Activated naive CD8-positive, alpha-beta T cell (primary cell): ENCODE data around the gene HMX3.

Experiments
- H3K27ac Mint-ChIP-seq: one replicate; pipeline ENCODE4 v1.8.0; 2021; ENCODE audit warnings: mixed read lengths
- H3K27me3 Mint-ChIP-seq: one replicate; pipeline ENCODE4 v1.8.0; 2021; ENCODE audit warnings: mixed read lengths
- H3K36me3 Mint-ChIP-seq: one replicate; pipeline ENCODE4 v1.8.0; 2021; ENCODE audit warnings: mixed read lengths
- H3K4me1 Mint-ChIP-seq: one replicate; pipeline ENCODE4 v1.8.0; 2021; ENCODE audit warnings: low read depth, mixed read lengths
- H3K4me3 Mint-ChIP-seq: one replicate; pipeline ENCODE4 v1.8.0; 2021; ENCODE audit warnings: mild to moderate bottlenecking, mixed read lengths
- H3K9me3 Mint-ChIP-seq: one replicate; pipeline ENCODE4 v1.8.0; 2021; ENCODE audit warnings: low read depth, mixed read lengths

HMX3 gene

GRCh38 chr10:123141791-123142700, 6.3 kb downstream of the HMX3 start:
- Mint-ChIP-seq H3K36me3 (no peaks in the 10 kb centered on the region), H3K4me3 (no peak overlapping the region), H3K9me3 (no peaks in the 10 kb centered on the region), H3K27ac (no peak overlapping the region), H3K4me1 (peaks cover 63% of the 10 kb centered on the region), H3K27me3 (peaks cover 62% of the 10 kb centered on the region)

- H3K9me3 Mint-ChIP-seq, result no peaks in the 10 kb centered on the region
- peak overlapping the region; percentile 52 for H3K4me3 Mint-ChIP-seq
- H3K36me3 Mint-ChIP-seq, result no peaks in the 10 kb centered on the region
- no peak overlapping the region for H3K27ac Mint-ChIP-seq
- peaks cover 66% of the 10 kb centered on the region for H3K4me1 Mint-ChIP-seq
- peaks cover 65% of the 10 kb centered on the region for H3K27me3 Mint-ChIP-seq
Measured at GRCh38 chr10:123142701-123143161, 7.0 kb downstream of the HMX3 start.

GRCh38 chr10:123143162-123143824, 7.5 kb downstream of the HMX3 start:
- Mint-ChIP-seq H3K9me3 (no peaks in the 10 kb centered on the region), H3K27ac (no peak overlapping the region)

GRCh38 chr10:123143825-123144168, 8.0 kb downstream of the HMX3 start:
- Mint-ChIP-seq H3K4me1 (peaks cover 63% of the 10 kb centered on the region), H3K4me3 (peak overlapping the region; percentile 52), H3K36me3 (no peaks in the 10 kb centered on the region), H3K27me3 (peaks cover 60% of the 10 kb centered on the region), H3K27ac (peak overlapping the region; percentile 58), H3K9me3 (no peaks in the 10 kb centered on the region)

More at GRCh38 chr10:123143162-123143824, 7.5 kb downstream of the HMX3 start:
- H3K4me3 Mint-ChIP-seq, result peak overlapping the region; percentile 52
- H3K27me3 Mint-ChIP-seq, result peaks cover 63% of the 10 kb centered on the region
- peaks cover 64% of the 10 kb centered on the region for H3K4me1 Mint-ChIP-seq
- H3K36me3 Mint-ChIP-seq, result no peaks in the 10 kb centered on the region

GRCh38 chr10:123144697-123145541, 9.1 kb downstream of the HMX3 start:
- Mint-ChIP-seq H3K4me3 (peak overlapping the region; percentile 76), H3K27me3 (peaks cover 54% of the 10 kb centered on the region), H3K9me3 (no peaks in the 10 kb centered on the region), H3K4me1 (peaks cover 59% of the 10 kb centered on the region), H3K36me3 (no peaks in the 10 kb centered on the region), H3K27ac (no peak overlapping the region)

GRCh38 chr10:123145542-123146012, 9.8 kb downstream of the HMX3 start:
- Mint-ChIP-seq H3K4me1 (peaks cover 60% of the 10 kb centered on the region), H3K27me3 (peaks cover 52% of the 10 kb centered on the region), H3K4me3 (peak overlapping the region; percentile 76), H3K9me3 (no peaks in the 10 kb centered on the region), H3K27ac (peak overlapping the region; percentile 70), H3K36me3 (no peaks in the 10 kb centered on the region)

GRCh38 chr10:123146013-123146893, 10.5 kb downstream of the HMX3 start:
- no peak overlapping the region for H3K27ac Mint-ChIP-seq
- peaks cover 46% of the 10 kb centered on the region for H3K27me3 Mint-ChIP-seq
- peaks cover 64% of the 10 kb centered on the region for H3K4me1 Mint-ChIP-seq
- peak overlapping the region; percentile 76 for H3K4me3 Mint-ChIP-seq
- H3K9me3 Mint-ChIP-seq, result no peaks in the 10 kb centered on the region
- H3K36me3 Mint-ChIP-seq, result no peaks in the 10 kb centered on the region

GRCh38 chr10:123146894-123147634, 11.3 kb downstream of the HMX3 start:
- Mint-ChIP-seq H3K27ac (no peak overlapping the region), H3K4me3 (peak overlapping the region; percentile 62), H3K27me3 (peaks cover 43% of the 10 kb centered on the region), H3K4me1 (peaks cover 70% of the 10 kb centered on the region), H3K36me3 (no peaks in the 10 kb centered on the region), H3K9me3 (no peaks in the 10 kb centered on the region)

GRCh38 chr10:123147635-123148413, 12.1 kb downstream of the HMX3 start, which contains the start of gene HMX2:
HMX2 (plus strand) TSS chr10:123148136; CDS start chr10:123148379, 243 bp downstream.
- Mint-ChIP-seq H3K4me3 (peak within 1 kb of the TSS; percentile 80), H3K4me1 (peaks cover 65% of the 10 kb centered on the region), H3K27ac (peak within 1 kb of the TSS; percentile 81), H3K27me3 (peaks cover 43% of the 10 kb centered on the region), H3K9me3 (no peaks in the 10 kb centered on the region), H3K36me3 (no peaks in the 10 kb centered on the region)

GRCh38 chr10:123148414-123149161, 12.8 kb downstream of the HMX3 start:
- no peaks in the 10 kb centered on the region for H3K36me3 Mint-ChIP-seq
- peaks cover 61% of the 10 kb centered on the region for H3K4me1 Mint-ChIP-seq
- H3K27me3 Mint-ChIP-seq, result peaks cover 37% of the 10 kb centered on the region
- no peaks in the 10 kb centered on the region for H3K9me3 Mint-ChIP-seq
- peak overlapping the region; percentile 80 for H3K4me3 Mint-ChIP-seq
- peak overlapping the region; percentile 81 for H3K27ac Mint-ChIP-seq

- H3K27ac Mint-ChIP-seq, result peak overlapping the region; percentile 81
- H3K27me3 Mint-ChIP-seq, result peaks cover 33% of the 10 kb centered on the region
- no peaks in the 10 kb centered on the region for H3K9me3 Mint-ChIP-seq
- peak overlapping the region; percentile 80 for H3K4me3 Mint-ChIP-seq
- no peaks in the 10 kb centered on the region for H3K36me3 Mint-ChIP-seq
- H3K4me1 Mint-ChIP-seq, result peaks cover 60% of the 10 kb centered on the region
Measured at GRCh38 chr10:123149162-123149567, 13.4 kb downstream of the HMX3 start.

GRCh38 chr10:123149568-123150270, 13.9 kb downstream of the HMX3 start:
- peaks cover 54% of the 10 kb centered on the region for H3K4me1 Mint-ChIP-seq
- H3K27ac Mint-ChIP-seq, result no peak overlapping the region

More at GRCh38 chr10:123149568-123150270, 13.9 kb downstream of the HMX3 start:
- H3K27me3 Mint-ChIP-seq, result peaks cover 28% of the 10 kb centered on the region
- no peaks in the 10 kb centered on the region for H3K36me3 Mint-ChIP-seq
- no peaks in the 10 kb centered on the region for H3K9me3 Mint-ChIP-seq
- H3K4me3 Mint-ChIP-seq, result peak overlapping the region; percentile 83
